IMR-90 (cell line): ENCODE results near the gene EML1. TPM values are rescaled to one million over a fixed set of nuclear protein-coding genes. Genes with fewer than 3 reads are reported as not detected.

Experiments used
- ATAC-seq: fragments of 200-7000 bp; cut with Tn5 transposase; 2 replicates; pipeline ENCODE4 v1.9.1; 2020; ENCODE audit warnings: low read depth, mild to moderate bottlenecking, moderate library complexity
- BruUV-seq: library from RNA; stranded (reverse); fragments of 400-500 nt; replicated peaks from 2 replicates; lab custom pipeline; 2021; lab: Mats Ljungman, UMichigan
- CTCF ChIA-PET: fragments of 300-600 bp; formaldehyde crosslinking; extraction: SDS; loops from one replicate; lab custom pipeline; 2021; ENCODE audit warnings: antibody characterized with exemption; lab: Yijun Ruan, JAX
- POLR2A ChIA-PET: fragments of 300-600 bp; sonication (Branson Sonifier 250); formaldehyde crosslinking; loops from one replicate; lab custom pipeline; 2022; ENCODE audit warnings: antibody characterized with exemption; ENCODE audit not compliant: unreplicated experiment; lab: Charles Lee
- DNase-seq: peaks from one replicate; pipeline ENCODE4 v3.0.0; 2013
- H2AFZ ChIP-seq: replicated peaks from 2 replicates; pipeline ENCODE3; 2013; ENCODE audit warnings: low read length, mild to moderate bottlenecking; ENCODE audit not compliant: poor library complexity
- H2AK5ac ChIP-seq: 2 replicates; pipeline ENCODE4 v1.6.1; 2013; ENCODE audit warnings: low read depth, low read length, inconsistent platforms
- H2AK9ac ChIP-seq: replicated peaks from 2 replicates; pipeline ENCODE3; 2013; ENCODE audit warnings: mild to moderate bottlenecking, low read depth, low read length, moderate library complexity; ENCODE audit not compliant: poor library complexity
- H2BK120ac ChIP-seq: 2 replicates; pipeline ENCODE4 v1.6.1; 2013; ENCODE audit warnings: low read depth, low read length, inconsistent platforms
- H2BK15ac ChIP-seq: 3 replicates; pipeline ENCODE4 v1.6.1; 2013; ENCODE audit warnings: low read depth, low read length, inconsistent platforms
- H2BK20ac ChIP-seq: 2 replicates; pipeline ENCODE4 v1.6.1; 2013; ENCODE audit warnings: low read depth, mild to moderate bottlenecking, inconsistent platforms, low read length, moderate library complexity
- H2BK5ac ChIP-seq: 2 replicates; pipeline ENCODE4 v1.6.1; 2013; ENCODE audit warnings: mild to moderate bottlenecking, low read depth, low read length, inconsistent platforms; ENCODE audit not compliant: poor library complexity, severe bottlenecking
- H3K14ac ChIP-seq: replicated peaks from 2 replicates; pipeline ENCODE4 v1.6.1; 2013; ENCODE audit warnings: low read depth, low read length, inconsistent platforms
- H3K18ac ChIP-seq: 2 replicates; pipeline ENCODE4 v1.6.1; 2013; ENCODE audit warnings: low read depth, low read length, control low read depth
- H3K23ac ChIP-seq: 2 replicates; pipeline ENCODE4 v1.6.1; 2013; ENCODE audit warnings: low read depth, low read length, inconsistent platforms
- H3K27ac ChIP-seq: 2 replicates; pipeline ENCODE4 v1.5.1; 2013; ENCODE audit warnings: mild to moderate bottlenecking, control low read depth, low read length; ENCODE audit not compliant: insufficient read depth
- H3K27me3 ChIP-seq: 2 replicates; pipeline ENCODE4 v1.6.1; 2013; ENCODE audit warnings: low read length; ENCODE audit not compliant: control insufficient read depth, insufficient read depth
- H3K36me3 ChIP-seq: 2 replicates; pipeline ENCODE4 v1.6.1; 2013; ENCODE audit warnings: low read length, mixed read lengths; ENCODE audit not compliant: control insufficient read depth, insufficient read depth
- H3K4ac ChIP-seq: 2 replicates; pipeline ENCODE4 v1.6.1; 2013; ENCODE audit warnings: low read depth, low read length, inconsistent platforms
- H3K4me1 ChIP-seq: 2 replicates; pipeline ENCODE4 v1.6.1; 2013; ENCODE audit warnings: low read length, mixed read lengths; ENCODE audit not compliant: control insufficient read depth, insufficient read depth
- H3K4me2 ChIP-seq: 2 replicates; pipeline ENCODE4 v1.6.1; 2013; ENCODE audit warnings: low read depth, mild to moderate bottlenecking, control low read depth, low read length, moderate library complexity
- H3K4me3 ChIP-seq: 2 replicates; pipeline ENCODE4 v1.5.1; 2013; ENCODE audit warnings: low read depth, mild to moderate bottlenecking, control low read depth, low read length, moderate library complexity; ENCODE audit not compliant: insufficient read depth
- H3K56ac ChIP-seq: 2 replicates; pipeline ENCODE4 v1.6.1; 2013; ENCODE audit warnings: low read length, inconsistent platforms; ENCODE audit not compliant: insufficient read depth; ENCODE audit errors: extremely low read depth
- H3K79me1 ChIP-seq, 2 experiments: 2 replicates each; pipeline ENCODE4 v1.6.1; 2013; ENCODE audit warnings: low read length in 2 of 2, inconsistent platforms in 1 of 2, low read depth in 1 of 2
- H3K9ac ChIP-seq: 2 replicates; pipeline ENCODE4 v1.6.1; 2013; ENCODE audit warnings: low read depth, low read length, control low read depth
- H3K9me1 ChIP-seq: 2 replicates; pipeline ENCODE4 v1.6.1; 2013; ENCODE audit warnings: low read length, inconsistent platforms; ENCODE audit not compliant: insufficient read depth
- H3K9me3 ChIP-seq: 2 replicates; pipeline ENCODE4 v1.6.1; 2013; ENCODE audit warnings: low read length; ENCODE audit not compliant: control insufficient read depth, insufficient read depth
- H4K20me1 ChIP-seq: 2 replicates; pipeline ENCODE4 v1.6.1; 2013; ENCODE audit warnings: low read length, inconsistent platforms; ENCODE audit not compliant: insufficient read depth
- H4K5ac ChIP-seq: 2 replicates; pipeline ENCODE4 v1.6.1; 2013; ENCODE audit warnings: mild to moderate bottlenecking, low read depth, low read length, control low read depth
- H4K8ac ChIP-seq, 2 experiments: 2 replicates each; pipeline ENCODE4 v1.6.1; 2013; ENCODE audit warnings: low read depth in 2 of 2, low read length in 2 of 2, control low read depth in 1 of 2, inconsistent platforms in 1 of 2
- H4K91ac ChIP-seq: 2 replicates; pipeline ENCODE4 v1.6.1; 2013; ENCODE audit warnings: low read depth, low read length, inconsistent platforms; ENCODE audit not compliant: insufficient read depth
- MXI1 ChIP-seq: IDR thresholded peaks from 2 replicates; pipeline ENCODE4 v1.6.1; 2012; ENCODE audit warnings: low read depth, mild to moderate bottlenecking, low read length, moderate library complexity, borderline replicate concordance
- WGBS, 2 experiments: methylation state at CpG; one replicate each; pipeline versions ENCODE4 v1.1.5 to v1.1.7; 2013; ENCODE audit warnings: missing lambda C conversion rate in 2 of 2; ENCODE audit not compliant: insufficient read length in 1 of 2; ENCODE audit errors: extremely low coverage in 2 of 2; 5-methylcytosine and 5-hydroxymethylcytosine counted together
- dilution Hi-C: fragments of 300-500 bp; cut with HindIII; formaldehyde crosslinking; loops from one replicate; pipeline ENCODE4 v1.14.3; 2018; ENCODE audit warnings: low sequenced_read_pairs; ENCODE audit not compliant: unreplicated experiment
- in situ Hi-C: fragments of 300-500 bp; cut with MboI; formaldehyde crosslinking; loops from 3 replicates; pipeline ENCODE4 v1.14.3; 2019; ENCODE audit warnings: low sequenced_read_pairs, inconsistent platforms, mixed read lengths
- intact Hi-C: fragments of 100-400 bp; cut with micrococcal nuclease; formaldehyde crosslinking; loops from 2 replicates; pipeline ENCODE4 v1.10.0; 2022
- polyA plus RNA-seq, 3 experiments: library from polyadenylated mRNA; depleted of rRNA; stranded (reverse); fragments of >200 nt; gene quantifications; 2 replicates each; pipeline ENCODE4 v1.2.3, GENCODE V29; 2012; ENCODE audit warnings: low replicate concordance in 1 of 3
- total RNA-seq: library from RNA; depleted of rRNA; stranded (reverse); fragments of >200 nt; gene quantifications from 2 replicates; pipeline ENCODE4 v1.2.3, GENCODE V29; 2012

EML1 gene
- total and polyA plus RNA-seq, 2 of the 4 experiments (the other 2 are of a cell fraction): 14.0 to 42.3 TPM

- ATAC-seq (no peak), DNase-seq (no peak)
- no peaks in the 10 kb centered on the region for H3K36me3 ChIP-seq
- TF ChIP-seq MXI1: no peak
- peak overlapping the region; percentile 79 to 99; a peak in 3 of 4 replicates for H4K8ac ChIP-seq
- no peak overlapping the region for H3K4me3 ChIP-seq
- peak overlapping the region; percentile 2 for H2BK5ac ChIP-seq
- ChIA-PET POLR2A (no interaction called here), CTCF (interaction anchor here (0.6 kb wide), 1 partner anchor 47 kb away, joined by 3 read pairs; no protein-coding TSS in a partner anchor)
- H2AK5ac ChIP-seq: peak overlapping the region; percentile 89
- dilution Hi-C loops: no loop called here
- peak overlapping the region; percentile 98 for H3K23ac ChIP-seq
- H2BK120ac ChIP-seq: peak overlapping the region; percentile 60
- H2BK20ac ChIP-seq: peak overlapping the region; percentile 50
- H3K9me1 ChIP-seq: peaks cover 6% of the 10 kb centered on the region
- BruUV-seq: no TSS peak
- peaks cover 5 to 32% of the 10 kb centered on the region in 2 experiments for H3K79me1 ChIP-seq
- no peak overlapping the region; the same call in 1 of the 2 replicates for H3K4me2 ChIP-seq
- in situ Hi-C loops: no loop called here
- H4K91ac ChIP-seq: peak overlapping the region; percentile 25
- H2AK9ac ChIP-seq: peak overlapping the region; percentile 77
- no peak overlapping the region for H2AFZ ChIP-seq
- H3K27ac ChIP-seq: no peak overlapping the region
- peak overlapping the region; percentile 61; the same call in 1 of the 3 replicates for H2BK15ac ChIP-seq
- H3K14ac ChIP-seq: peak overlapping the region; percentile 49
- H3K4me1 ChIP-seq: peaks cover 10% of the 10 kb centered on the region
- WGBS, 2 experiments: 72% methylated on average over 6 of the region's 13 CpGs; no CpG with 5 or more reads in 1 of the 2 experiments
- no peak overlapping the region for H3K56ac ChIP-seq
- H3K27me3 ChIP-seq: no peaks in the 10 kb centered on the region
- H3K4ac ChIP-seq: peak overlapping the region; percentile 48
- peaks cover 12% of the 10 kb centered on the region; the same call in 1 of the 2 replicates for H4K20me1 ChIP-seq
- no peak overlapping the region for H3K9ac ChIP-seq
- H3K18ac ChIP-seq: no peak overlapping the region
- H4K5ac ChIP-seq: no peak overlapping the region
- intact Hi-C loops: loop anchor here (5.0 kb wide), 1 partner anchor 86 kb away; no protein-coding TSS in a partner anchor
- H3K9me3 ChIP-seq: peaks cover 4% of the 10 kb centered on the region; the same call in 1 of the 2 replicates
Measured at GRCh38 chr14:99791476-99792209, 1.6 kb upstream of the EML1 start.
